Cardiac muscle cell (in vitro differentiated cells and primary cell): ENCODE data around the gene MAOA. TPM values are rescaled to one million over a fixed set of nuclear protein-coding genes. Genes with fewer than 3 reads are reported as not detected.
"Not testable (repeated sequence)": the region's sequence is repeated elsewhere in the genome, so short reads cannot be mapped to it uniquely, and the experiment has no call there.

Experiments
- DNase-seq, 2 donors: peaks; one replicate each; pipeline versions ENCODE4 v3.0.0 to v3.0.0-alpha.2; 2010 to 2017; ENCODE audit warnings: low read depth in 1 of 2, low spot score in 1 of 2
- H3K27ac ChIP-seq: fragments of 200-600 bp; sonication (generic); 2 replicates; pipeline ENCODE4 v1.5.1; 2016
- H3K27me3 ChIP-seq: fragments of 200-600 bp; sonication (generic); 2 replicates; pipeline ENCODE4 v1.6.0; 2016; ENCODE audit warnings: control low read depth
- H3K36me3 ChIP-seq: fragments of 200-600 bp; sonication (generic); 2 replicates; pipeline ENCODE4 v1.5.1; 2016; ENCODE audit warnings: control low read depth
- H3K4me1 ChIP-seq: fragments of 200-600 bp; sonication (generic); 2 replicates; pipeline ENCODE4 v1.8.1; 2017; ENCODE audit warnings: low read depth, mild to moderate bottlenecking, mixed run types
- H3K4me3 ChIP-seq: fragments of 200-600 bp; sonication (generic); 2 replicates; pipeline ENCODE4 v1.5.1; 2016; ENCODE audit warnings: mild to moderate bottlenecking
- H3K9me3 ChIP-seq: fragments of 200-600 bp; sonication (generic); 2 replicates; pipeline ENCODE4 v1.5.1; 2017; ENCODE audit warnings: low read depth, mild to moderate bottlenecking, control low read depth
- polyA plus RNA-seq: library from polyadenylated mRNA; unstranded; fragments of >200 nt; fragmentation: Nextera tagmentation; extraction: Ambion mirVana; gene quantifications from 2 replicates; pipeline ENCODE4 v1.2.1, GENCODE V29; 2016
- total RNA-seq: library from RNA; depleted of rRNA; stranded (reverse); fragments of >200 nt; gene quantifications from 2 replicates; pipeline ENCODE4 v1.2.3, GENCODE V29; 2016
- TF ChIP-seq, protein P1 (sequence below): IDR thresholded peaks from 2 replicates; pipeline ENCODE4 v1.5.1; 2012; ENCODE audit warnings: low read depth, mild to moderate bottlenecking, low read length

The MAOA gene
- total and polyA plus RNA-seq, 2 experiments from 2014 or later = 6.7 to 10.3 TPM

DNA sequence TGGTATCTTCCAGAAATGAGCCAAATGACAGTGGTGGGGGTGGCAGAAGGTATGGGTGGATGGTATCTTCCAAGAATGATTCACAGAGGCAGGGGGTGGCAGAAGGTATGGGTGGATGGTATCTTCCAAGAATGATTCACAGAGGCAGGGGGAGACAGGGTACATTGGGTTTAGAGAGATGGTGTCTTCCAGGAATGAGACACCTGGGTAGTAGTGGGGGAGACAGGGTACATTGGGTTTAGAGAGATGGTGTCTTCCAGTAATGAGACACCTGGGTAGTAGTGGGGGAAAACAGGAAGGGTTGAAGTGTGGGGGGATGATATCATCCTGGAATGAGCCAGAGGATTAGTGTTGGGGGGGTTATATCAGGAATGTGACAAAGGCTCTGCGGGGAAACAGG lies 62.0 kb downstream of the MAOA start:
- no peaks in the 10 kb centered on the region for H3K4me1 ChIP-seq
- H3K36me3 ChIP-seq = no peaks in the 10 kb centered on the region
- H3K27me3 ChIP-seq = no peaks in the 10 kb centered on the region
- TF ChIP-seq, protein P1, sequence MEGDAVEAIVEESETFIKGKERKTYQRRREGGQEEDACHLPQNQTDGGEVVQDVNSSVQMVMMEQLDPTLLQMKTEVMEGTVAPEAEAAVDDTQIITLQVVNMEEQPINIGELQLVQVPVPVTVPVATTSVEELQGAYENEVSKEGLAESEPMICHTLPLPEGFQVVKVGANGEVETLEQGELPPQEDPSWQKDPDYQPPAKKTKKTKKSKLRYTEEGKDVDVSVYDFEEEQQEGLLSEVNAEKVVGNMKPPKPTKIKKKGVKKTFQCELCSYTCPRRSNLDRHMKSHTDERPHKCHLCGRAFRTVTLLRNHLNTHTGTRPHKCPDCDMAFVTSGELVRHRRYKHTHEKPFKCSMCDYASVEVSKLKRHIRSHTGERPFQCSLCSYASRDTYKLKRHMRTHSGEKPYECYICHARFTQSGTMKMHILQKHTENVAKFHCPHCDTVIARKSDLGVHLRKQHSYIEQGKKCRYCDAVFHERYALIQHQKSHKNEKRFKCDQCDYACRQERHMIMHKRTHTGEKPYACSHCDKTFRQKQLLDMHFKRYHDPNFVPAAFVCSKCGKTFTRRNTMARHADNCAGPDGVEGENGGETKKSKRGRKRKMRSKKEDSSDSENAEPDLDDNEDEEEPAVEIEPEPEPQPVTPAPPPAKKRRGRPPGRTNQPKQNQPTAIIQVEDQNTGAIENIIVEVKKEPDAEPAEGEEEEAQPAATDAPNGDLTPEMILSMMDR = no peak
- no peak for DNase-seq
- no peak overlapping the region for H3K4me3 ChIP-seq
- no peak overlapping the region for H3K27ac ChIP-seq
- no peaks in the 10 kb centered on the region for H3K9me3 ChIP-seq

DNA sequence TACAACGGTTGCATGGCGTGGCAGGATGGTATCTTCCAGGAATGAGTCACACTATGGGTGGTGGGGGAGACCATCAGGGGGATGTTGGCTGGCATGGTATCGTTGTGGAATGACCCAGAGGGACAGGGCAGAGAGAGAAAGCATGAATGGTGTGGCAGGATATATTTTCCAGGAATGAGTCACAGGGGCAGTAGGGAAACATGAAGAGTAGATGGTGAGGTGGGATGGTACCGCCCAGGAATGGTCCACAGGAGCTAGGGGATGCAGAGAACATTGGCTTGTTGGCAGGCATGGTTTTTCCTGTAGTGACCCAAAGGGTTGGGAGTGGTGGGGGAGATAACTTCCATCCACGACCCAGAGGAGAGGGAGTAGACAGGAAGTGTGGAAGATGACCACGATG lies 62.4 kb downstream of the MAOA start:
- Histone ChIP-seq H3K4me1 (no peaks in the 10 kb centered on the region), H3K4me3 (no peak overlapping the region)
- TF ChIP-seq, protein P1 = no peak

DNA sequence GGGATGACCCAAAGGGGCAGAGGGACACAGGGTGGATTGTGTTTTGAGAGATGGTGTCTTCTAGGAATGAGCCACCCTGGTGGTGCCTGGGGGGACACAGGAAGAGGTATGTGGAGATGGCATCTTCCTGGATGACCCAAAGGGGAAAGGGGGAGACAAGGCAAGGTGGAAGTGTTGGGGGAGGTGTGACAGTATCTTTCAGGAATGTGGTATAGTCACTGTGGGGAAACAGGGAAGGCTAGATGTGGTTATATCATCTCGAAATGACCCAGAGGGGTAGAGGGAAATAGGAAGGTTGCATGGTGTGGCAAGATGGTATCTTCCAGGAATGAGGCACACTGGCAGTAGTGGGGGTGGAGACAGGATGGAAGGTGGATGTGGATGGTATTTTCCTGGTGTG lies 62.9 kb downstream of the MAOA start:
- Histone ChIP-seq H3K4me3 (no peak overlapping the region), H3K4me1 (no peaks in the 10 kb centered on the region), H3K27ac (no peak overlapping the region), H3K9me3 (no peaks in the 10 kb centered on the region), H3K36me3 (no peaks in the 10 kb centered on the region), H3K27me3 (no peaks in the 10 kb centered on the region)
- TF ChIP-seq, protein P1 = no peak
- no peak for DNase-seq

More for the DNA sequence above, 62.4 kb downstream of the MAOA start:
- Histone ChIP-seq H3K27me3 (no peaks in the 10 kb centered on the region), H3K27ac (no peak overlapping the region), H3K36me3 (no peaks in the 10 kb centered on the region), H3K9me3 (no peaks in the 10 kb centered on the region)
- DNase-seq = no peak

DNA sequence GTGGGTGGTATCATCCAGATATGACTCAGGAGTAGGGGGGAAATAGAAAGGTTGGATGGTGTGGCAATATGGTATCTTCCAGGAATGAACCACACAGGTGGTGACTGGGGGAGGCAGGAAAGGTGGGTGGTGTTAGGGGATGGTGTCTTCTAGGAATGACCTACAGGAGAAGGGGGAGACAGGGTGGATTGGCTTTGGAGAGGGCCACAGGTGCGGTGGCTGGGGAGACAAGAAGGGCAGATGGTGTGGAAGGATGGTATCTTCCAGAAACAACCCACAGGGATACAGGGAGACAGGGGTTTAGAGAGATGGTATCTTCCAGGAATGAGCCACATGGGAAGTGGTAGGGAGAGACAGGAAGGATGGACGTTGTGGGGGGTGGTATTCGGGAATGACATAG lies 64.0 kb downstream of the MAOA start:
- H3K4me1 ChIP-seq = no peaks in the 10 kb centered on the region
- no peaks in the 10 kb centered on the region for H3K27me3 ChIP-seq
- H3K4me3 ChIP-seq = no peak overlapping the region
- H3K36me3 ChIP-seq = no peaks in the 10 kb centered on the region
- no peak for DNase-seq
- TF ChIP-seq, protein P1 = no peak
- H3K9me3 ChIP-seq = no peaks in the 10 kb centered on the region
- no peak overlapping the region for H3K27ac ChIP-seq

DNA sequence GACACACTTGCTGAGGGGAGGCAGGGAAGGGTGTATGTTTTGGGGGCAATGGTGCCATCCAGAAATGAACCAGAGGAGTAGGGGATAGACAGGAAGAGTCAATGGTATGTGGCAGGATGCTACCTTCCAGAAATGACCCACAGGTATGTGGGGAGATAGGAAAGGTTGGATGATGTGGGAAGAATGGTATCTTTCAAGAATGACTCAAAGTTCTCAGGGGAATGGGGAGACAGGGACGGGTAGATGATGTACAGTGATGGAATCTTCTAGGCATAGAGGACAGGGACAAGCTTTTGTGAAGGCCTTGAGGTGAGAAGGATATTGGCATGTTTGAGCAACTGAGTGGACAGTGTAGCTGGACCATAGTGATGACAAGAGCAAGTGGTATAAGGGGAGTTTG lies 64.9 kb downstream of the MAOA start:
- Histone ChIP-seq H3K27ac (no peak overlapping the region), H3K36me3 (no peaks in the 10 kb centered on the region), H3K4me1 (no peaks in the 10 kb centered on the region), H3K4me3 (no peak overlapping the region), H3K9me3 (no peaks in the 10 kb centered on the region), H3K27me3 (no peaks in the 10 kb centered on the region)
- TF ChIP-seq, protein P1 = no peak
- no peak for DNase-seq

DNA sequence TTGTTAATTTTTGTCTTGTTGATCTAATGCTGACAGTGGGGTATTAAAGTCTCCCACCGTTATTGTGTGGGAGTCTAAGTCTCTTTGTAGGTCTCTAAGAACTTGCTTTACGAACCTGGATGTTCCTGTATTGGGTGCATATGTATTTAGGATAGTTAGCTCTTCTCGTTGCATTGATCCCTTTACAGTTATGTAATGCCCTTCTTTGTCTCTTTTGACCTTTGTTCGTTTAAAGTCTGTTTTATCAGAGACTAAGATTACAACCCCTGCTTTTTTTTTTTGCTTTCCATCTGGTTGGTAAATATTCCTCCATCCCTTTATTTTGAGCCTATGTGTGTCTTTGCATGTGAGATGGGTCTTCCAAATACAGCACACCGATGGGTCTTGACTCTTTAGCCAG lies 69.1 kb downstream of the MAOA start:
- H3K27ac ChIP-seq, H3K4me1 ChIP-seq, H3K27me3 ChIP-seq, DNase-seq, H3K36me3 ChIP-seq, H3K9me3 ChIP-seq, H3K4me3 ChIP-seq: not testable (repeated sequence)

DNA sequence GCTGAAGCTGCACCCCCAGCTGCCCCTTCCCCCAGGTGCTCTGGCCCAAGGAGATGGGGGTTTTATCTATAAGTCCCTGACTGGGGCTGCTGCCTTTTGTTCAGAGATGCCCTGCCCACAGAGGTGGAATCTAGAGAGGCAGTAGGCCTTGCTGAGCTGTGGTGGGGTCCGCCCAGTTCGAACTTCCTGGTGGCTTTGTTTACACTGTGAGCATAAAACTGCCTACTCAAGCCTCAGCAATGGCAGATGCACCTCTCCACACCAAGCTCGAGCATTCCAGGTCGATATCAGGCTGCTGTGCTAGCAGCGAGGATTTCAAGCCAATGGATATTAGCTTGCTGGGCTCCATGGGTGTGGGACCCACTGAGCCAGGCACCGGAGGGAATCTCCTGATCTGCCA lies 71.2 kb downstream of the MAOA start:
- H3K4me1 ChIP-seq, H3K36me3 ChIP-seq, H3K27ac ChIP-seq, H3K4me3 ChIP-seq, H3K27me3 ChIP-seq, H3K9me3 ChIP-seq, DNase-seq: not testable (repeated sequence)
